Activated T-cell treated with anti-CD3 and anti-CD28 coated beads, Interleukin-2, amount 50 U/mL, for 1 hour (primary cell): ENCODE results near the gene GOLM1.
A peak's percentile ranks its signal among the peaks of the same experiment; 100 is the strongest.
"Not testable (repeated sequence)": the region's sequence is repeated elsewhere in the genome, so short reads cannot be mapped to it uniquely, and the experiment has no call there.

Experiments used
- DNase-seq: peaks from one replicate; pipeline ENCODE4 v3.0.0-alpha.2; 2020

The GOLM1 gene, protein sequence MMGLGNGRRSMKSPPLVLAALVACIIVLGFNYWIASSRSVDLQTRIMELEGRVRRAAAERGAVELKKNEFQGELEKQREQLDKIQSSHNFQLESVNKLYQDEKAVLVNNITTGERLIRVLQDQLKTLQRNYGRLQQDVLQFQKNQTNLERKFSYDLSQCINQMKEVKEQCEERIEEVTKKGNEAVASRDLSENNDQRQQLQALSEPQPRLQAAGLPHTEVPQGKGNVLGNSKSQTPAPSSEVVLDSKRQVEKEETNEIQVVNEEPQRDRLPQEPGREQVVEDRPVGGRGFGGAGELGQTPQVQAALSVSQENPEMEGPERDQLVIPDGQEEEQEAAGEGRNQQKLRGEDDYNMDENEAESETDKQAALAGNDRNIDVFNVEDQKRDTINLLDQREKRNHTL

DNA sequence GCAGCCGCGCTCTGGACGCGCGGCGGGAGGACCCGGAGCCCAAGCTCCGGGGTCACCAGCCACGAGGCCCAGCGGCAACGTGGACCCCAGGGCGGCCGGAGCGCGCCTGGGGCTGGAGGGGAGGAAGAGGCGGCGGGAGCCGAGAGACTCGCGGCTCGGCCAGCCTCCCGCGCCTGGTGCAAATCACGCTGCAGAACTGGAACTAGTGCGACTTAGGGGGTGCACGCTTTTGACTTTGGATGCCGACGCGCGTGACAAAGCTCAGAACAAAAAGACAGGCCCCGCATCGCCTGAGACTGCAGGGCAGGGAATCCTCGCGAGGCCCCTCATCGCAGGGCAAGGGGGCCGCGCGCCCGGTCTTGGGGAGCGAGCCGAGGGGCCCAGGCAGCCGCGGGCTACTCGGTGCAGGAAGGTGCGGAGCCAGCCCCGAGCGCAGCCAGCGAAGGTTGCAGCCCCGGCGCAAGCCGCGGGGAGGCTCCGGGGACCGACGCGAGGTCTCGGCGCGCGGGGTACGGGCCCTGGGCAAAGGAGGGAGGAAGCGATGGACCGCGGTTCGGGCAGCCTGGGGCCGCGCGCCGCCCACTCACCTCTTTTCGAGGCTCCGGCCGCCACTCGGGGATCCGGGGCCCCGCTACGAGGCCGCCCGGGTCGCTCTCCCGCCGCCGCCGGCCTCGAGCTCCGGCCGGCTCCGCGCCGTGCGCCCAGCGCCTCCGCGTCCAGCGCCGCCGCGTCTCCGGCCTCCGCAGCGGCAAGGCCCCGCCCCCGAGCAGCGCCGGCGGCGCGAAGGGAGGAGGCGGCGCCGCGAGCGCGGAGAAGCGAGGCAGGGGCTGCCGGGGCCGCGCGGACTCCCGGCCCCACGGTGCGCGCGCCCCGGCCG, at the start of gene GOLM1:
TSS of gene GOLM1 (minus strand) at position 735 of the 877 bp plus-strand sequence. CDS start 20,238 bp downstream, outside the sequence.
- peak; percentile 32 for DNase-seq

DNA sequence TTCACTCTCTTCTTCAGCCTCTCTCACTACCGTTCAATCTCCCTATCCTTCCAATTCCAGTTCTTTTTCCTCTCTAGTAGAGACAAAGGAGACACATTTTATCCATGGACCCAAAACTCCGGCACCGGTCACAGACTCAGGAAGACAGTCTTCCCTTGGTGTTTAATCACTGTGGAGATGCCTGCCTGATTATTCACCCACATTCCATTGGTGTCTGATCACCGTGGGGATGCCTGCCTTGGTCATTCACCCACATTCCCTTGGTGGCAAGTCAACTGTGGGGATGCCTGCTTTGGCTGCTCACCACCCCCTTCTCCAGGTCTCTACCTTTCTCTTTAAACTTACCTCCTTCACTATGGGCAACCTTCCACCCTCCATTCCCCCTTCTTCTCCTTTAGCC, 47.3 kb upstream of the GOLM1 start:
- DNase-seq, result not testable (repeated sequence)

DNA sequence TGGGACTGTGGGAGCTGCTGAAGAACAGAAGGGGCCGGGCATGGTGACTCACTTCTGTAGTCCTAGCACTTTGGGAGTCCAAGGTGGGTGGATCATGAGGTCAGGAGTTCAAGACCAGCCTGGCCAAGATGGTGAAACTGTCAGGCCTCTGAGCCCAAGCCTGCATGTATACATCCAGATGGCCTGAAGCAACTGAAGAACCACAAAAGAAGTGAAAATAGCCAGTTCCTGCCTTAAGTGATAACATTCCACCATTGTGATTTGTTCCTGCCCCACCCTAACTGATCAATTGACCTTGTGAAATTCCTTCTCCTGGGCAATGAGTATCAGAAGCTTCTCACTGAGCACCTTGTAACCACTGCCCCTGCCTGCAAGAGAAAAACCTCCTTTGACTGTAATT, 46.6 kb upstream of the GOLM1 start:
- not testable (repeated sequence) for DNase-seq

DNA sequence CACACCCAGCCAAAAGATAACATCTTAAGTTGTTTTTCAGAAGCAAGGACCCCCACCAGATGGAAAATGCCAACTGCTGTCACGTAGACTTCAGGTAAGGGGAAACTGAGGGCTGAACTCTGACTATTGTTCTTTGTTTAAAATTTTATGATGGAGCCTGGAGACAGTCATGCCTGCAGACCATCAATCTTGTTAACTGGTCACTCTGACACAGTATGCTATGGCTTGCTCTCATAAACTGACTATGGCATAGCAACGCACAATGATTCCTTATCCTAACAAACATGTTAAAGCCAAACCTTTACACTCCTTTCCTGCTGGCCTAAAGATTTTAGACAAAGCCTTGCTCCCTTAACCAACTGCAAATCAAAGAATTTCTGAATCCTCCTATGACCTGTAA, 43.6 kb upstream of the GOLM1 start:
- DNase-seq, result no peak

DNA sequence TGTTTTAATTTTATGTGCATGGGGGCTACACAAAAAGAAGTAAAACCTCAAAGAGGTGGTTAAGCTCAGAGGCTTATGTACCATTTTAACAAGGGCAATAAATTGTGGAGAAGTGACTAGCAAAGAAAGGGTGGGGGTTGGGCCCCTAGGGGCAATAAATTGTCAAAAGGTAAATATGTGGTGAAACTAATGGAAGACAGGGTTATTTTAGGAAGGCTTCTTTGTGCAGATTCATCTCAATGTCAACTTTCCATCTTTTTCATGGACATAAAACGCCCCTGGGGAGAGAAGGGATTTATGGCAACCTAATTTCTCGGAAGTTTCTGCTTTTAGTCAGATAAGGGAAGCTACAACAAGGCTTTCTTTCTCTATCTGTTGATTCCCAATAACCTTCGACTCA, 42.5 kb upstream of the GOLM1 start:
- DNase-seq, result no peak

DNA sequence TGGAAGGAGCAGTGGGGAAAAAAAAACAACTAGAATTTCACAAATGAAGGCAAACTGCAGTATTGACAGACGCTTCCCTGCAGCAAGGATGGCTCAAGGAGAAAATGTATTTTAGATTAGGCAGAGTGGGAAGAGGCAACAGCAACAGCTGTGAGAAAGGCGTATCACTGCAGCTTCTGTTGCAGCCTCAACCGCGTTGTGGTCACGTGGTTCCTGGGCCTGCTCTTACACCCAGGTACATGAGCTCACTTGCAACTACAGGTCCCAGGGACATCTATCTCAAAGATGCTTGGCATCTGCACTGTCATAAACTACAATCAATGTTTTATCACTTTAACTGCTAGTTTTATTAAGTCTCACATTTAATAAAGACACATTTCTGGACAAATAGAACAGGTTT, 36.0 kb upstream of the GOLM1 start:
- no peak for DNase-seq

DNA sequence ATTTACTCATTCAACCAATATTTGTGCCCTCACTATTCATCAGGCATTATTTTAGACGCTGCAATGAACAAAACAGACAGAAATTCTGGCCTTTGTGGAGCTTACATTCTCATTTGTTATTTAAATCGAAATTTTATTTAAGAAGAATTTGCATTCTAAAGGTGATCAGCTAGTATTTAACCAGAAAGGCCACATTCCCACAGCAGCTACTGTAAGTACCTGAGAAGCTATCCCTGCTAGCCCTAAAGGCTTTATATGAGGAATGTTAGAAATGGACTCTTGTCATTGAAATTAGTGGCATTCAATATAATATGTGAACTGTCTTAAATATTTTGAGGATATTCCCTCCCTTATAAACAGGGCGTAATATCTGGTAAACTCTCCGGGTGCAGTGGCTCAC, 35.0 kb upstream of the GOLM1 start:
- DNase-seq, result no peak

DNA sequence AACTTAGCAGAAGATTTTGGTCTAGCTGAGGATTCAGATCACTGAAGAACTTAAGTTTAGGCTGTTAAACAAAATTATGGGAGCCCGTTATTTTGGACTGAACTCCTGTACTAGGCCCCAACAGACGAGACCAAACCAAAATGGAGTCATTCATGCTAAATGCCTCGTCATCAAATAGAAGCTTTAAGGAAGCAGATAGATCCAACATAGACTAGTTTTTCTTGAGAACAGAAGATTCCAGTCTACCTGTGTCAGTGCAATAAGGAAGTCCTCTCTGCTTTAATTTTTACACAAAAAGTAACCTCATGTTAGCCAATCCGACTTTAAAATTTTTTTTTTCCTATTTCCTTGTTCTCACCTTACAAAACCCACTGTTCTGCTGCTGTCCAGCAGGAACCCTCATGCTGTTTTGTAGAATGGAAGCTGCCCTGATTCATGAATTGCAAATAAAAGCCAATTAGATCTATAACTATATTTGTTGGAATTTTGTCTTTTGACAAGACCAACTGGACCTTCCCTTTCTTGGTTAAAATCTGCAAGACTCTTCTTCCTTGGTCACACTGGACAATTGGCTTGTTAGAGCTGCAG, 29.0 kb upstream of the GOLM1 start:
- DNase-seq, result no peak

DNA sequence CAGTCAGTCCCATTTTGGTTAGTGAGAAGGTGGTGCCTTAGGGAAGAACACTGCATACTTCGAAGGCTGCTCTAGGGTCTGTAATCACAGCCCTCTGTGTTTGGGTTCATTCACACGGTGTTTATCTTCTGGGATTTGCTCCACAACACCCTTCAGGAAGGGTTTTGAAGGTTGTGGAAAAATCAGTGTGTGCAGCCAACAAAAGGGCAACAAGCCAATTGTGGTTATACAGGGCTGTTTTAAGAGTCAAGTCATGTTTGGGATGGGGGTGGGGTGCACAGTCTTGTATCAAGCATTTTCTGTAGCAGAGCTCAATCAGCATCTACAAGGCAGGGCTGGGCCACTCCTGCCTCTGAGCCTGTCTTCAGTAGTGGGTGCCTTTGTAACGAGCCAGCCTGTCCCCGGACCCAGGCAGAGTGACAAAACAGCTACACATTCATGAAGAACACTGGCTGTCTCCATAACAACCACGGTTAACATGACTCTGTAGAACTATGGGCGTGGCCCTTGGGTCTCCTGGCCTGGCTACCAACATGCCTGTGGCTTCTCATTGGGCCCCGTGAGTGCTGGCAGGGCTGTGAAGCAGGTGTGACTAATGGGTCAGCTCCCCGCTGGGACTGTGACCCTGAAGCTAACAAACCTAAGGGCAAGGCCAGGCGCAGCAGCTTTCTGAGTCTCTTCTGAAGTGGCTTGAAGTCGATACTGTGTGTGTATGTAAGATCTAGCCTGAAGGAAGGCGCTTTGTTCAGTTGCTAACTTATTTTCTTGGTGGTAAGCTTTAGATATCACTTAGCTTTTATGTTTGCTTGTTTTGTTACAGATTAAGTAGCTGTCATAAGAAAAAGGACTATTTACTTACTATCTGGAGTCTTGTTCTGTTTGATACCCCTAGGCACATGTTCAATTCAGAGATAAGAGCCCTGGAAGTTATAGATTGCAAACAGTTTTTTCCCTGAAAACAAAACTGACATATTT, 27.9 kb upstream of the GOLM1 start:
- no peak for DNase-seq

DNA sequence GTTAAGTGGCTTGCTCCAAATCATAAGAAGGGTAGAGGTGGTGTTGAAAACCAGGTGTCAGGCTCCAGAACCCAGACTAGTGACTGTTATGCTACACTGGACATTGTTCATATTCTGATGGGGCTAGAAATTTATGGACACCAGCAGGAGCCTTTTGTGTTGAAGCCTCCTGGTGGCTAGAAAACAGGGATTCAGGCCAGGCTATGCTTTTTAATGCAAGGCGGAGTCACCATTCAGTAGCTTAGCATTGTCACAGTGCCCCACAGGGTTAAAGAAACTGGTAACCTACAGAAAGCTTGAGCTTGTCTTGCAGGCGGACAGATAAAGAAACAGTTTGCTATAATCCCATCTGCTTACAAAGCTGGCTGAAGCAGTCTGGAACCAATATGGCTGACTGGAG, 23.0 kb upstream of the GOLM1 start:
- DNase-seq, result no peak

DNA sequence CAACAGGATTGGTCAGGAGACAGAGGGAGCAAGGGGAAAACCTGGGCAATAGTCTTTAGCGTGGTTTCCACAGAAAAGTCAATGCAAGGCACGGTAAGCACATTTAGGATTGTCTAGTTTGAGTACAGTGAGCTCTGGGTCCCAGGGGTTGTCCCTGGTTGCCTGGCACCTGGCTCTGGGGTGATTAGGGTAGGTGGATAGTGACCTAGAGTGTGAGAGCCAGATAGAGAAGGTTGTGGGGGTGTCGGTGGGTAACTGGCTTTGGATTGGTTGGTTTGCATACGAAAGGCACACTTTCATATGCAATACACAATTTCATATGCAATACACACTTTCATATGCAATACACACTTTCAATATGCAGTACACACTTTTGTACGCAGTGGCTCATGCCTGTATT, 20.1 kb upstream of the GOLM1 start:
- no peak for DNase-seq

DNA sequence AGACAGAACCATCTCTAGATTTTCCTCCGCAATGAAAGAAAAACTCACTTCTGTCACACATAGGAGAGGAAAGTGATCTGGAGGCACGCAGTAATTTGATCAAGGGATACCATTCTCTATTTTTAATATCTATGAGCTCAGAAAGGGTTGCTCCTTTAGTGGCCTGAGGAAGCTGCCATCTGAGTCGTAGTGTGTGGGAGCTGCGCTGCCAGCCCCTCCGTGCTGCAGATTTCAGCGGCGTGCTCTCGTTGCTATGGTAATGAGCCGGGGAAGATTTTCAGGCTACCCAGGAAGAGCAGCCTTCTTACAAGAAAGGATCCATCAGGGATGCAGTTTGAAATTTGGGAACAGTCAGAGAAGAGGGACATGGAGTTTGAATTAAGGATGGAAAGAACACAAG, 17.1 kb upstream of the GOLM1 start:
- no peak for DNase-seq

DNA sequence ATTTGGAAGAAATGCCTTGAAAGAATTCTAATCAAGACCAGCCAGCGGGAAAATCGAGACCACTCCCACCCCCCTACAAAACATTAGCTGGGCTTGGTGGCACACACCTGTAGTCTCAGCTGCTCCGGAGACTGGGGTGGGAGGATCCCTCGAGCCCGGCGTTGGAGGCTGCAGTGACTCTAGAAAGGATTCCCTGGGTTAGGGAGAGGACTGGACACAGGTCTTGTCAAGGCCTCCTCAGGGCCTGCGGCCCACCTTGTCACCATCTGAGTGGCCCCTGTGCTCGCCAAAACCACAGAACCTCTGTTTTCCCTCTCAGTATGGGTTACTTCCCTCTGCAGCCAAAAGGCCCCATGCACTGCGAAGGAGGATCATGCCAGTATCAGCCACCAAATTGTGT, 16.5 kb upstream of the GOLM1 start:
- no peak for DNase-seq

DNA sequence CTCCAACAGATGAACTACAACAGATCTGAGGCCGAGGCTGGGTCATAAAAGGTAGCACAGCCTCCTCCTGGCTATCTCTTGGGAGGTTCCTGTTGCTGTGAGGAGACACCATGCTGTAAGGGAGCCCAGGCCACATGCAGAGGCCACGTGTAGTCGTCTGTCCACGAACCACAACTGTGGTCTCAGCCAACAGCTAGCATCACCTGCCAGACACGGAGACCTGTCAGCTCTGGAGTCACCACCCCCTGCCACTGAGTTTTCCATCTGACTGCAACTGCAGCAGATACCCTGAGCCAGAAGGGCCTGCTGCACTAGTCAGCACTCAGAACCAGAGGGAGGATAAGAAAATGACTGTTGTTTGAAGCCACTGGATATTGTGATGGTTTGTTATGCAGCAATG, 12.7 kb upstream of the GOLM1 start:
- DNase-seq, result no peak

DNA sequence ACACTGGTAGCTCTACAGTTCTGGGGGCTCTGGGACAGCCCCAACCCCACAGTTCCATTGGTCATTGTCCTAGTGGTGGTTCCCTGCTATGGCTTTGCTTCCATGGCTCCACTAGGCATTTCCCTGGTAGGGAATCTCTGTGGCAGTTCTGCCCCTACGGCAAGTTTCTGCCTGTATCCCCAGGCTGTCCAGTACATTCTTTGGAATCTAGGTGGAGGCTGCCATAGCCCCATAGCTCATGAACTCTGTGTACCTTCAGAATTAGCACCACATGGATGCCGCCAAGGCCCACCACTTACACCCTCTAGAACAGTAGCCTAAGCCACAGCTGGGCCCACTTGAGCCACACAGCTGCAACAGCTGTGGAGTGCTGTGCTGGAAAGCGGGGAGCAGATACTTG, 3.3 kb upstream of the GOLM1 start:
- no peak for DNase-seq

DNA sequence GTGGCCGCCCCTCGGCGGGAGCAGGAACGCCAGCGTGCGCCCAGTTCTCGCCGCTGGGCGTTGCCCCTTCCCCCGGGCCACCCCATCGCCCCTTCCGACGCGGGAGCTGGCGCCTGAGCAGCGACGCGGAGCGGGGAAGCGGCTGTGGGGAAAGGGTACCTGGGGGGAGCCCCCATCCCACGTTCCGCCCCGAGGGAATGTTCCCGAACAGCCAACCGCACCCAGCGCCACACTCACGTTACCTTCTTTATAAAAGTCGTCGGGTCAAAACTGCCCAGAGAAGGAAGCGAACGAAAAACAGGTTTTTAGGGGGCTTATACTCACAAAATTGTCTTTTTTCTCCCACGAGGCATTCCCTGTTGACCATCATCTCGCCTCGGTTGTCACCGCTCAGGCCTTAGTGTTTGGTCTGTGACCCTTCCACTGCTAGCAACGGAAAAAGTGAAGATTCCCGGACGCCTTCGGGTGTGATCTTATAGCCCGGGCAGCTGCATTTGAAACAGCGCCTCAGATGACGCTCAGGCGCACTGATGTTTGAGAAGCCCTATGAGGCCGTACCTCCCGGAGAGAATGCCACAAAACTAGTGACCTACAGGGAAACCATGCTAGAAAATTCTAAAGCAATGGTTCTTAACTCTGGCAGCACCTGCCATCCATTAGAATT, 475 bp upstream of the GOLM1 start:
- DNase-seq, result peak; percentile 19

DNA sequence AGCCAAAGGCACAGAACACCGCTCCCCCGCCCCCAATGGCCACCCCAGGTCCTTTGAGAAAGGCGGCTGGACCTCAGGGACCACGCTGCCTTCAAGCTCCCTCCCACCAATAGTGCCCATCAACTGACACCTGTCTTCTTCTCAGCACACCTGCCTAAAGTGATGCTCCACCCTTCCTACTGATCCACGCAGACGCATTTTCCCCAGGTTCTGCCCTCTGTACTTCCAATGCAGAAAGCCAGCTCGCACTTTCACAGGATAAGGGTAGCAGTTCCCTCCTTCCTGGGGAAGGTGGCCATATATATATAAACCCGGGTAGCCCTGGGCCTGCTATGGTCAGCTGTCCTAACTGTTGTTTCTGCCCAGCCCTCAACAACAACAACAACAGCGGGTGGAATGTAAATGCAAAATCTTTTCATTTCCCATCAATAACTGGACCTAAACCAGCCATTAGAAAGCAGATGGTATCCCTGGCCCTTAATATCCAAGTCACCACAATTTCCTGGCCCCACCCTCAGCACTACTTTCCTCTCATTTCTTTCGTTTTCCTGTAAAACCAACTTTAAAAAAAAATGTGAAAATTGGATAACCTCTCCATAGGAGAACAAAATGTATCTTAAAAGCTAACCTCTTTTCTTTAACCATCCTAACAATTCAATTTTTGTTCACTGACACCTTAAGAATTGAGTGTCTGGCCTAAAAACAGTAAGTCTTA, 1.7 kb downstream of the GOLM1 start:
- no peak for DNase-seq

DNA sequence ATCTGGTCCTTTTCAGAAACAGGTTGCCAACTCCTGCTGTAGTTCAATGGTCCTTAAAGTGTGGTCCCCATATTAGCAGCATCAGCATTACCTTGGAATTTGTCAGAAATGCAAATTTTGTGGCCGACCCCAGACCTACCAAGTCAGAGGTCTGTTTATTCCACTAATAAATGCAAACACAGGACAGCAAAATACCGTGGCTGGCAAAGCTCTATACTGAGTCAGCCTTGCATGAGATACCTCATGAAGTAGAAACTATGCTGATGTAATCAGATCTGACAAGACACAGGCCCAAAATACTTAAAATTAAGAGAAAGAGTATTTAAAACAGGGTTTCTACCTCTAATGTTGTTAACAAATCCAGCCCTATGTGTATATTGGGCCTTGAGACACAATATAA, 3.0 kb downstream of the GOLM1 start:
- no peak for DNase-seq

DNA sequence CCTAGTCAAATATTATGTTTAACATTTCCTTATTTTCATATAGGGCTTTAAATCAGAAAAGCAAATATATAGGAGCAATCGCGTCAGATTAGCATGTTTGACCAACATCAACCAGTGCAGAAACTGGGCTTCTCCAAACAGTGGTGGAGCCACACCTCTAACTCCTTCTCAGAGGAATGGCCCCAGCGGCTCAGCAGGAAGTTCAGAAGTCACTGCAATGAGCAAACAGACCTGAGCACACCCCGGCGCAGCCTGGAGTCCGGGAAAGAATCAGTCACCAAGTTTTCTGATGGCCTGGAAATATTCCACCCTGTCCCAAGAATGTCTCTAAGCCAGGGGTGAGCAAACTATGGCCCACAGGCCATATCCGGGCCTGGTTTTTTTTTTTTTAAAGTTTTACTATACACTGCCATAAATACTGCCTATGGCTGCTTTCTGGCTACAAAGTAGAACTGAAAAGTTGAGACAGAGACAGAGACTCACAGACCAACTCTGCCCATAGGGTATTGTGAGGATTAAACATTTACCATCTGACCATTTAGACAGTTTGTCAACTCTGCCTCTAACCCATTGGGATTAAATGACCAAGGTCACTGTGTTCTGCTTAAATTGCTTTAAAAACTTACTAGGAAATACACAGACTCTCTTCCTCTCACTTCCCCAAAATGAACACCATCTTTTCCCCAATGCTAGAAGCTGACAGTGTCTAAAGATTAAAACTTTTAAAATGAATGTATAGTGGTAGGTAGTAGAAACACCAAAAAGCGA, 5.4 kb downstream of the GOLM1 start:
- no peak for DNase-seq

DNA sequence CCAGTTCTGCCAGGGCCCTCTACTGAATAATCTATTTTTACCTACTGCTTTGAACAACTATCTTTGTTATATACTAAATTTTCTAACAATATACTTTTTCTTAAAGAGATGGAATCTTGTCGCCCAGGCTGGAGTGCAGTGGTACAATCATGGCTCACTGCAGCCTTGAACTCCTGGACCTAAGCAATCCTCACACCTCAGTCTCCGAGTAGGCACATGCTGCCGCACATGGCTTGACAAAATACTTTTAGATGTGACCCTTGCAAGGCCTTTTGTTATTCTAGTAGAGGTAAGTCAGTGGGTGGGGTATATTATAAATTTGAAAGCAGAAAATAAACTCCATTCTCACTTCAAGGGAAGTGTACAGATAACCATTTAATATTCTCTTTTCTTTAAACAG, 7.9 kb downstream of the GOLM1 start:
- DNase-seq, result no peak

DNA sequence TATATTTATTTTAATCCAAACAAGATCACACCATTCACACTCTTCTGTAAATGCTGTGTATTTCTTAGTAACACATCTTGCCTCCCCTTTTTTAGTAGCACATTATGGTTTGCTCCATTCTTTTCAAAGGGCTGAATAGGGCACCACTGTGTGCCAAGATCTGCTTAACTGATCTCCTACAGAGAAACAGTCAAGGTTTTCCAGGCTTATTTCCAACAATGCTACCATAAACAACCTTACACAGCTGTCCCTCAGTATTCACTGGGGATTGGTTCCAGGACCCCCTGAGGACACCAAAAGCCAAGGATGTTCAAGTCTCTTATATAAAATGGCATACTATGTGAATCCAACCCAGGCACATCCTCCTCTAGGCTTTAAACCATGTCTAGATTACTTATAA, 16.5 kb downstream of the GOLM1 start:
- DNase-seq, result no peak
